GM12875 (cell line): Measurements from ENCODE around the gene CAPNS2.

Experiments used
- H3K4me3 ChIP-seq: one replicate; pipeline ENCODE4 v1.5.1; 2011; ENCODE audit warnings: low read depth, low read length, control low read depth
- CTCF ChIP-seq: IDR thresholded peaks from 2 replicates; pipeline ENCODE4 v1.5.1; 2011; ENCODE audit warnings: low read depth, mild to moderate bottlenecking, control low read depth, inconsistent platforms, low read length, moderate library complexity, borderline replicate concordance; ENCODE audit not compliant: insufficient read depth

The CAPNS2 gene

GRCh38 chr16:55534756-55535155 lies 31.7 kb upstream of the CAPNS2 start:
- TF ChIP-seq CTCF: no peak
- H3K4me3 ChIP-seq: no peak overlapping the region

GRCh38 chr16:55539049-55539448 lies 27.4 kb upstream of the CAPNS2 start:
- H3K4me3 ChIP-seq: no peak overlapping the region
- no peak for TF ChIP-seq CTCF

- no peak overlapping the region for H3K4me3 ChIP-seq
- no peak for TF ChIP-seq CTCF
These were observed 27.0 kb upstream of the CAPNS2 start for GRCh38 chr16:55539488-55539887.

- TF ChIP-seq CTCF: no peak
These were observed 26.3 kb upstream of the CAPNS2 start for GRCh38 chr16:55540221-55540620.

GRCh38 chr16:55542459-55543082 lies 23.9 kb upstream of the CAPNS2 start:
- no peak overlapping the region for H3K4me3 ChIP-seq
- TF ChIP-seq CTCF: no peak

More at GRCh38 chr16:55540221-55540620, 26.3 kb upstream of the CAPNS2 start:
- no peak overlapping the region for H3K4me3 ChIP-seq

GRCh38 chr16:55543472-55543871 lies 23.0 kb upstream of the CAPNS2 start:
- no peak overlapping the region for H3K4me3 ChIP-seq
- TF ChIP-seq CTCF: no peak

GRCh38 chr16:55552621-55553020 lies 13.9 kb upstream of the CAPNS2 start:
- no peak overlapping the region for H3K4me3 ChIP-seq
- TF ChIP-seq CTCF: no peak
